Measurements from ENCODE around the gene BTK.
"Not testable (repeated sequence)": the region's sequence is repeated elsewhere in the genome, so short reads cannot be mapped to it uniquely, and the experiment has no call there.

Gene BTK

DNA sequence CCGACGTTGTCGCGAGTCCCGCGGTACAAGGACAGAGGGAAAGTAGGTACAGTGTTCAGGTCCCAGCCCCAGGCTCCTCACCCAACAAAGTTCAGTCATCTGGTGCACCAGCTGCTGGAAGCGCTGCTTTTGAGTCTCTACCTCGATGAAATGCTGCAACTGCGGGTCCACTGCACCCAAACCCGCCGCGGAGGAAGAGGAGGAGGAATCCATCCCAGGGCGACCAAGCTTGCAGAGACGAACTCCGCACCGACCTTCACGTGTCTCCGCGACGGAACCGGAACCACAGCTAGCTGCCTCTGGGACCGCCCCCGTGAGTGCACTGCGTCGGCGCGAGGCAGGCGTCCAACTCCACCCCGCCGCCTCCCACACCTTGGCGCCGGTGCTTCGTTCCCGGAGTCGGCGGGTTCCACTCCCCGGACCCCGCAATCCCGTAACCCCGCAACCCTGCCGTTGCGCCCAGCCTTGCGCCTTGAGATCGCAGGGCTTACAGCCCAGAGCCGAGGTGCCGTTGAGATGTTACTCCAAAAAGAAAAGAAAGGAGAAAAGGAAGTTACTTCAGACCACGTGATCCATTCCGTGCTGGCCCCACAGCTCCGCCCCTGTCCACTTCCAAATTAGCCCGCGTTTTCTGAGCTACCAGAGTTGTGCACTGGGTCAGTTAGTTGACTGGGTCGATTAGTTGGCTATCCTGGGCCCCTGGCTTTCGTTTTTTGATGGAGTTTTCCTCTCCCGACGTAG is 37.4 kb downstream of the BTK start, which contains the start of gene TIMM8A:
Gene TIMM8A (minus strand): TSS at position 291 of the 741 bp plus-strand sequence. CDS start 78 bp downstream, at position 213.
- intact Hi-C loops (cut with DNase I) = no loop called here
- DNase-seq = peak; percentile 51 to 96 (median 75)

DNA sequence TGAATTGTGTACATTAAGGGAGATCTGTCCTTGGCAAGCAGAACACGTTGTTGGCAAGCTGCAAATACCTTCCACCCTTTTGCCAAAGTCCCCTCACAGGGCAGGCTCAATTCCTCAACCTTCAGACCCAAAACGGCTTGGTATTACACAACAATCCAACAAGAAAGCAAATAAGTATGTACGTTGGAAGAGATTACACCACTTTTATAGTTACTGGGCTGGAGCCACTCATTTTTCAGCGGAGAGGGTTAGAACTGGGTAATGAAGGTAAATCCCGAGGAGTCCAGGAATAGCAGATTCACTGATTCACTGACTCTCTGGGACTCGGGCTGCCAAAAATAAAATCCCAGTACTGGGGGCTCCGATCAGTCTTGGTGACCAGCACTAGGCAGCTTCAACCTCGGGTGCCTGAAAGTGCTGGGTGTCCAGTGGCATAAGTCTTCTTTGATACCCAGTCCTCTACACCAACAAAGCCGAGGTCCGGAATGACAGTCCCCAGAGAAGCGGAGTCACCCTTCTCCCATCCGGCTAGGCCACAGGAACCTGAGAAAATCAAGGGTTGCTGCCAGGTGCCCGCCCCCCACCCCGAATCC is 38.0 kb downstream of the BTK start:
- intact Hi-C loops (cut with DNase I) = no loop called here
- peak in 1 of 10 donors; percentile 12 for DNase-seq

DNA sequence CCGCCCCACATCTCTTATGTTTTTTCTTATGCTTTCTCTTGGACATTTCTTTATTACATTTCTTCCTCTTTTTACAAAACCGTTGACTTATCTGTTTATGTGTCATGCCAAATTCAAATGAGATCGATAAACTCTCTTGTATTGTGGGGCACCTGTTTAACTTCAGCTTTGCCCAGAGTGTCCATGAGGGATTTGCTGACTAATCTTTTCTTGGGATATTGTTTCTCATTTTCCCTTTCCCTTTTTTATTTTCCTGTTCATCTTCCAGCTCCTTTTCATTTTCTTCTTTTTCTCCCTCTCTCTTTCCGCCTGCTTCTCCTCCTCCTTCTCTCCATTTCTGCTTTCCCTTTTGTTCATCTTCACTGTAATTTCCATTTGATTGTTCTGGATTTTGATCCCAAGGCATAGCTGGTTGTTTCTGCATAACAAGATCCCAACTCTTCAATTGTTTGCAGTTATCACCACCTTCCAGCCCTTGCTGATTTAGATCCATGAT is 48.2 kb downstream of the BTK start:
- no peak for DNase-seq
- intact Hi-C loops (cut with DNase I) = no loop called here

DNA sequence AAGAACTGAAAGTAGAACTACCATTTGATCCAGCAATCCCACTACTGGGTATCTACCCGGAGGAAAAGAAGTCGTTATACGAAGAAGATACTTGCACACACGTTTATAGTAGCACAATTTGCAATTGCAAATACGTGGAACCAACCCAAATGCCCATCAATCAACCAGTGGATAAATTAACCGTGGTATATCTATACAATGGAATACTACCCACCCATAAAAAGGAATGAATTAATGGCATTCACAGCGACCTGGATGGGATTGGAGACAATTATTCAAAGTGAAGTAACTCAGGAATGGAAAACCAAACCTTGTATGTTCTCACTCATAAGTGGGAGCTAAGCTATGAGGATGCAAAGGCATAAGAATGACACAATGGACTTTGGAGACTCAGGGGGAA is 51.7 kb downstream of the BTK start:
- DNase-seq; intact Hi-C loops (cut with DNase I): not testable (repeated sequence)

DNA sequence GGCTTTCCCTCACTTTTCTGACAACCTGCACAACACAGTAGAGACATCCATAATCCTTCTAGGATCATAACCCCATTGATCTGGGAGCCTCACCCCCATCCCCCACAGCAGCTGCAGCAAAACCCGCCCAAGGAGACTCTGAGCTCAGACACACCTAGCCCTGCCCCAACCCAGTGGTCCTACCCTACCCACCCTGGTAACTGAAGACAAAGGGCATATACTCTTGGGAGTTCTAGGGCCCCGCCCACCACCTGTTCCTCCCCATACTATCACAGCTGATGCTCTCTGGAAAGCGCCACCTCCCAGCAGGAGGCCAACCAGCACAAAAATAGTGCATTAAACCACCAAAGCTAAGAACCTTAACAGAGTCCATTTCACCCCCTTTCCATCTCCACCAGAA is 59.4 kb downstream of the BTK start:
- intact Hi-C loops (cut with DNase I) = not testable (repeated sequence)

DNA sequence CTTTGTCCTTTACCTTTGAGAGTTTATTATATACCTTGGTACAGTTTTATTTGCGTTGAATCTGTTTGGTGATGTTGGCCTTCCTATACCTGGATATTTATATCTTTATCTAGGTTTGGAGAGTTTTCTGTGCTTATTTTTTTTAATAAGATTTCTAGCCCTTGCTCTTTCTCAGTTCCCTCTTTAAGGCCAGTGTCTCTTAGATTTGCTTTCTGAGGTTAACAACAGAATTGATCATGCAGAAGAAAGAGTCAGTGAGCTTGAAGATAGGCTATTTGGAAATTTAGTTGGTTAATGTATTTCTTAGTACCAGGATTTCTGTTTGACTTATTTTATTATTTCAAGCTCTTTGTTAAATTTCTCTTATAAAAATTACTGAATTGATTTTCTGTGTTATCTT is 82.2 kb downstream of the BTK start:
- DNase-seq = no peak
- intact Hi-C loops (cut with DNase I) = no loop called here

More for the DNA sequence above, 59.4 kb downstream of the BTK start:
- not testable (repeated sequence) for DNase-seq
